Activated T-cell treated with anti-CD3 and anti-CD28 coated beads, Interleukin-2, amount 50 U/mL, for 72 hours (primary cell): Measurements from ENCODE around the gene TECR. TPM values are rescaled to one million over a fixed set of nuclear protein-coding genes. Genes with fewer than 3 reads are reported as not detected.
"Not testable (repeated sequence)": the region's sequence is repeated elsewhere in the genome, so short reads cannot be mapped to it uniquely, and the experiment has no call there.

Source experiments
- ATAC-seq, 2 donors: fragments of 150-1000 bp; cut with Tn5 transposase; replicated peaks in 1 of 2; 2 replicates each; pipeline ENCODE4 v1.10.0; 2021; ENCODE audit warnings: moderate library complexity in 2 of 2, mild to moderate bottlenecking in 1 of 2
- DNase-seq, 2 donors: peaks; one replicate each; pipeline ENCODE4 v3.0.0; 2021 to 2022; ENCODE audit warnings: mixed read lengths in 1 of 2
- H3K27ac Mint-ChIP-seq: one replicate; pipeline ENCODE4 v1.8.0; 2022; ENCODE audit warnings: mild to moderate bottlenecking, moderate library complexity, mixed read lengths
- H3K27me3 Mint-ChIP-seq: one replicate; pipeline ENCODE4 v1.8.0; 2022; ENCODE audit warnings: low read depth, mixed read lengths
- H3K36me3 Mint-ChIP-seq, 2 donors: one replicate each; pipeline ENCODE4 v1.8.0; 2022; ENCODE audit warnings: mixed read lengths in 2 of 2, mild to moderate bottlenecking in 1 of 2; ENCODE audit not compliant: insufficient read depth in 2 of 2
- H3K4me1 Mint-ChIP-seq: one replicate; pipeline ENCODE4 v1.8.0; 2022; ENCODE audit warnings: low read depth, mixed read lengths
- H3K4me3 Mint-ChIP-seq, 2 donors: one replicate each; pipeline ENCODE4 v1.8.0; 2022; ENCODE audit warnings: mild to moderate bottlenecking in 2 of 2, mixed read lengths in 2 of 2, moderate library complexity in 2 of 2
- H3K9me3 Mint-ChIP-seq, 2 donors: one replicate each; pipeline ENCODE4 v1.8.0; 2022; ENCODE audit warnings: mixed read lengths in 2 of 2
- total RNA-seq, 2 donors: library from RNA; stranded (reverse); gene quantifications; one replicate each; pipeline ENCODE4 v1.2.3, GENCODE V29; 2022

Gene TECR
- total RNA-seq, 2 donors from 2014 or later = 105 to 106 TPM

DNA sequence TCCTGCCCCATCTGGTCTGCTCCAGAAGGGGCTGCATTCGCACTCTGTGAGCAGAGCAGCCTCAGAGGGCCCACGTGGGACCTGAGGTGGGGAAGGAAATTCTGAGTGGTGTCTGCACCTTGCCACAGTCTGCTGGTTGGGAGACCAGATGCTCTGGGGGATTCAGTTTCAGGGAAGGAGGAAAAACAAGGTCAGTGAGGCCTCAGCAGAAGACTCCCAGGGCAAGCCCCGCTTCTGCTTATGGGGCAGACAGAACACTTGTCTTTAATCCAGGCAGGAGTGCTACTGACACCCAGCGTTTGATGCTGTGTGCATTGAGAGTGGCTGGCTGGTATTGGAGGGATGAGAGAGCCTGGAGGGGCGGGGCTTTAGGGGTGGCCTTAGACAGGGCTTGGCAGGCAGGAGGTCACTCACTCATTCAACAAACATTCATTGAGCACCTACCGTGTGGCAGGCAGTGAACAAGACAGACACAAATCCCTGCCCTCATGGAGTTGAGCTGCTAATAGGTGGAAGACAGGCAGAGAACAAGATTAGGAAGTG, 48.6 kb downstream of the TECR start:
- H3K27me3 Mint-ChIP-seq = no peaks in the 10 kb centered on the region
- no peaks in the 10 kb centered on the region for H3K36me3 Mint-ChIP-seq
- no peaks in the 10 kb centered on the region for H3K9me3 Mint-ChIP-seq
- no peak overlapping the region for H3K4me3 Mint-ChIP-seq
- peaks cover 27% of the 10 kb centered on the region for H3K4me1 Mint-ChIP-seq
- DNase-seq (no peak), ATAC-seq (no peak)
- no peak overlapping the region for H3K27ac Mint-ChIP-seq

DNA sequence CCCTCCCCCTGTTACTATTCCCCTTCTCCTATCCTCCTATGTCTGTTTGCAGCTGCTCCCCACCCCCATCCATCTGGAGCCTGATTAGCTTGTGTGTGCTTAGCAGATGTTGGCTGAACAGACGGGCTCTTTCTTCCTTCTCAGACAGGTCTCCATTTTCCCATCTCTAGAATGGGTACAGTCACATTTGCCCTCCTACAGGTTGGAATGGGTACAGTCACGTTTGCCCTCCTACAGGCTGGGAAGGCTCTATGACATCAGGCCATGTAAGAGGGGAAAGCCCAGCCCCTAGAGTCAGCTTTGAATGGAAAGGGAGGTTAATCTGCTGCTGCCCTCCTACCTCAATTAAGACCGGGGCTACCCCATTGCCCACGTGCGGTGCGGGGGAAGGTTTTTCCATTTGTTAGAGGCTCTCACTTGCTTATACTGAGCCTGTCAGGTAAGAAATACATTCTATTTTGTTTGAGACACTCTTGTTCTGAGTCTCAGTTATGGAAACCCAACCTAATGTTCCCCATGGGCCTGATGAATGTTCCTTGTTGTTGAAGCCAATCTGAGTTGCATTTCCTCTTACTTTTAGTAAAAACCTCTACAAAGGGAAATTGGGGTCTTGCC, 51.3 kb downstream of the TECR start:
- Mint-ChIP-seq H3K9me3 (no peaks in the 10 kb centered on the region), H3K27me3 (no peaks in the 10 kb centered on the region), H3K36me3 (no peaks in the 10 kb centered on the region), H3K4me1 (peaks cover 30% of the 10 kb centered on the region), H3K4me3 (no peak overlapping the region), H3K27ac (no peak overlapping the region)
- ATAC-seq (peak in 1 of 2 donors; percentile 6), DNase-seq (peak; percentile 50 to 54)

DNA sequence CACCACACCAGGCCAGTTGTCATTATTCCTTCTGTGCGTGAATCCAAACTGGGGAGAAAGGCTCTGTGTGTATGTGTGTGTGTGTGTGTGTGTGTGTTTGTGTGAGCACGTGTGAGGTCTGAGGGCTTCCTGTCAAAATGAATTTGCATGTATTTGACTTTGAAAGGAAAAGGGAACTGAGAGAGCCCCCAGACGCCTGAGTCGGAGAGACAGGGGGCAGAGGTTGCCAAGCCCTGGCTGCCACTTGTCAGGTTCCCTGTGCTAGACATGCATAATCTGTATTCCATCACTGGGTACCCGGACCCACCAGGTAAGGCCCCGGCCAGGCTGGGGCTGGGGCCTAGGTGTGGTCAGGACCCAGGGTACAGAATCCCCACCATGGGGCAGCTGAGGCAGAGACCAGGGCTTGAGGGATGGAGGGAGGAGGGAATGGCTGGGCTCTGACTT, 53.5 kb downstream of the TECR start, which contains the start of gene CLEC17A:
TSS of gene CLEC17A (plus strand) at position 191 of the 447 bp plus-strand sequence. CDS start at position 268, 77 bp downstream.
- Mint-ChIP-seq H3K36me3 (no peaks in the 10 kb centered on the region), H3K4me1 (peaks cover 37% of the 10 kb centered on the region), H3K9me3 (no peaks in the 10 kb centered on the region), H3K27ac (no peak within 1 kb of the TSS), H3K27me3 (no peaks in the 10 kb centered on the region), H3K4me3 (no peak within 1 kb of the TSS)
- DNase-seq = no peak
- no peak for ATAC-seq

DNA sequence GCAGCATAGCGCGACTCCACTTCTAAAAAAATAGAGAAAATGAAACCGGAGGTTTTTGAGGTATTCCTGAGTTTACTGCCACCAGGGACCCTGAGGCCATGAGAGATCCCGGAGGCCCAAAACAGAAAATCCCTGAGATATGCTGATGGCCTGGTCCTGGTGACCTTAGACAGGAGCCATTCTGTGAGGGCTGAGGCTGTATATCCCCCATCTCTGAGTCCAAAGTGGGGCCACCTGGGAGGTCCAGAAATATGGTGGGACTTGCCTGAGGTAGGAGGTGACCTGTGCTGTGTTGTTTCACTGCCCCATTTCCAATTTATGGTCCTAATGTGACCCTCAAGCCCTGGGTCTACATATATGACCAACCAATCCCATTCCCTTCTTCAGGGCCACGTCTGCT, 55.0 kb downstream of the TECR start:
- not testable (repeated sequence) for H3K27ac Mint-ChIP-seq, DNase-seq, H3K27me3 Mint-ChIP-seq

DNA sequence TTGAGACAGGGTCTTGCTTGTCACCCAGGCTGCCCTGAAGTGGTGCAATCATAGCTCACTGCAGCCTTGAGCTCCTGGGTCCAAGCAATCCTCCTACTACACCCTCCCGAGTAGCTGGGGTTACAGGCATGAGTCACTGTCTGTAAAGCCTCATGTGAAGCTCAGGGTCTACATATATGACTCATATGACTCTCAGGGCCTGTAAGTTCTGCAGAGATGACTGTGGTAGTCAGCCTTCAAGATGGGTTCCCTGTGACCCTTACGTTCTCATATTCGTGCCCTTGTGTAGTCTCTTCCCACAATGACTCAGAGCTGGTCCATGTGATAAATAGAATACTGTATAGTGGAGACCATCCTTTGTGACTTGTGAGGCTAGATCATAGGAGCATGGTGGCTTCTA, 55.8 kb downstream of the TECR start:
- H3K9me3 Mint-ChIP-seq, H3K27ac Mint-ChIP-seq, H3K27me3 Mint-ChIP-seq, H3K36me3 Mint-ChIP-seq: not testable (repeated sequence)
- peak; percentile 73 to 82 for DNase-seq
- Mint-ChIP-seq H3K4me3 (peak overlapping the region in 1 of 2 donors; percentile 52), H3K4me1 (peaks cover 46% of the 10 kb centered on the region)
- peak; percentile 95 for ATAC-seq

More for the DNA sequence above, 55.0 kb downstream of the TECR start:
- H3K9me3 Mint-ChIP-seq, H3K4me3 Mint-ChIP-seq, H3K36me3 Mint-ChIP-seq, ATAC-seq: not testable (repeated sequence)
- H3K4me1 Mint-ChIP-seq = peaks cover 46% of the 10 kb centered on the region

DNA sequence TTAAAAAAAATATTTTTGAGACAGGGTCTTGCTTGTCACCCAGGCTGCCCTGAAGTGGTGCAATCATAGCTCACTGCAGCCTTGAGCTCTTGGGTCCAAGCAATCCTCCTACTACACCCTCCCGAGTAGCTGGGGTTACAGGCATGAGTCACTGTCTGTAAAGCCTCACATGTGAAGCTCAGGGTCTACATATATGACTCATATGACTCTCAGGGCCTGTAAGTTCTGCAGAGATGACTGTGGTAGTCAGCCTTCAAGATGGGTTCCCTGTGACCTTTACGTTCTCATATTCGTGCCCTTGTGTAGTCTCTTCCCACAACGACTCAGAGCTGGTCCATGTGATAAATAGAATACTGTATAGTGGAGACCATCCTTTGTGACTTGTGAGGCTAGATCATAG, 60.0 kb downstream of the TECR start:
- not testable (repeated sequence) for H3K27ac Mint-ChIP-seq, H3K9me3 Mint-ChIP-seq, H3K36me3 Mint-ChIP-seq, H3K27me3 Mint-ChIP-seq
- ATAC-seq (peak; percentile 61 to 65), DNase-seq (peak; percentile 27 to 63)
- Mint-ChIP-seq H3K4me3 (peak overlapping the region in 1 of 2 donors; percentile 20), H3K4me1 (peaks cover 29% of the 10 kb centered on the region)

DNA sequence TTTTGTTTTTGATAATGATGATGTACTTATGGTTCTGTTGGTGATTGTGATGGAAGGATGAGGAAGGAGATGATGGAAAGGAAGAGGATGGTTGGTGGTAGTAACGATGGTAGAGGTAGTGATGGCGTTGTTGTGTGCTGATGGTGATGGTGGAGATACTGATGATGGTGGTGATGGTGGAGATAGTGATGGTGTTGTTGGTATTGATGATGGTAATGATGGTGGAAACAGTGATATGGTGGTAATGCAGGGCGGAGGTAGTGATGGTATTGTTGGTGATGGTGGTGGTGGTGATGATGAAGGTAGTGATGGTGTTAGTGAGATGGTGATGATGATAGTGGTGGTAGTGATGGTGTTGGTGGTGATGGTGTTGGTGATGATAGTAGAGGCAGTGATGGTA, 66.2 kb downstream of the TECR start:
- Mint-ChIP-seq H3K36me3 (peaks cover 6 to 8% of the 10 kb centered on the region in 2 donors), H3K4me3 (no peak overlapping the region), H3K9me3 (peaks cover 6 to 7% of the 10 kb centered on the region in 2 donors), H3K4me1 (no peaks in the 10 kb centered on the region), H3K27me3 (peaks cover 11% of the 10 kb centered on the region), H3K27ac (no peak overlapping the region)
- no peak for ATAC-seq
- no peak for DNase-seq

DNA sequence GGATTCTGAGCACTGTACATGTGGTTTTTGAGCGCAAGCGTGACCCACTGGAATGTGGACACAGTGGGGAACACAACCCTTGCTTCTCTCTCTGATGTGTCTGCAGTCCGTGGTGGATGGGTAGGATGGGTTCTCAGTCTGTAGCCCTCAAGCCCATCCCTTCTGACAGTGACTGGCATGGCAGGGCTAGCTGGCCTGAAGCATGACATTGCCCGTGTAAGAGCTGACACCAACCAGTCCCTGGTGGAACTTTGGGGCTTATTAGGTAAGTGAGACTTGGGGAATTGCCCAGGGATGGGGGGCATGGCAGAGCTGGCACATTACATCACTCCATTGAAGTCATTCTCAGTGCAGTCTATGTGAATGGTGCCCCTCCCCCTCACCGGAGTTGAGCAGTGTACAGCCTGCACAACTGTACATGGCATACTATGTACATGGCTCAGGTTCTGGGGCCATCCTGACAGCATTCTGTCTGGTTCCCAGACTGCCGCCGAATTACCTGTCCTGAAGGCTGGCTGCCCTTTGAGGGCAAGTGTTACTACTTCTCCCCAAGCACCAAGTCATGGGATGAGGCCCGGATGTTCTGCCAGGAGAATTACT, 70.3 kb downstream of the TECR start:
- H3K27me3 Mint-ChIP-seq = peaks cover 11% of the 10 kb centered on the region
- H3K4me1 Mint-ChIP-seq = peaks cover 16% of the 10 kb centered on the region
- no peak overlapping the region for H3K27ac Mint-ChIP-seq
- H3K4me3 Mint-ChIP-seq = no peak overlapping the region
- H3K9me3 Mint-ChIP-seq = peaks cover 6 to 9% of the 10 kb centered on the region in 2 donors
- peaks cover 6 to 8% of the 10 kb centered on the region in 2 donors for H3K36me3 Mint-ChIP-seq
- no peak for ATAC-seq
- no peak for DNase-seq

DNA sequence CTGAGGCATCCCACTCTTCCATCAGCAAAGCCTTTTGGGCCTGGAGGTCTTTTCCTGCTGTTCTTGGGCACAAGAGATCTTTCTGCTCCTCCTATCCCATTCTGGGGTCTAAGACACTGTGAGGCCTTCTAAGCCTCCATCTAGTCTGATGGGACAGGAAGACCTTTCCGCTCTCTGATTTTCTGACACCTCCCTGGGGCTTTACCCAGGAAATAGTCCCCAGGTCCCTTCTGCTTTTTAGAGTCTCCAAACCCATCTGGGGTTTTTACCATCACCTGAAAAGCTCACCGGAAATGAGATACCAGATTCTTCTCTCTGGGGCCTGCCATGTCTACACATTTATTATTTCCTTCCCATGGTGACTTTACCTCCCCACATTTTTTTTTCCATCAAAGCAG, 74.6 kb downstream of the TECR start:
- Mint-ChIP-seq H3K27me3 (no peaks in the 10 kb centered on the region), H3K4me1 (peaks cover 16% of the 10 kb centered on the region), H3K36me3 (no peaks in the 10 kb centered on the region), H3K27ac (peak overlapping the region; percentile 85), H3K4me3 (peak overlapping the region; percentile 4 to 31), H3K9me3 (peaks cover 0 to 1% of the 10 kb centered on the region in 2 donors)
- ATAC-seq (peak; percentile 28 to 51), DNase-seq (peak in 1 of 2 donors; percentile 14)

DNA sequence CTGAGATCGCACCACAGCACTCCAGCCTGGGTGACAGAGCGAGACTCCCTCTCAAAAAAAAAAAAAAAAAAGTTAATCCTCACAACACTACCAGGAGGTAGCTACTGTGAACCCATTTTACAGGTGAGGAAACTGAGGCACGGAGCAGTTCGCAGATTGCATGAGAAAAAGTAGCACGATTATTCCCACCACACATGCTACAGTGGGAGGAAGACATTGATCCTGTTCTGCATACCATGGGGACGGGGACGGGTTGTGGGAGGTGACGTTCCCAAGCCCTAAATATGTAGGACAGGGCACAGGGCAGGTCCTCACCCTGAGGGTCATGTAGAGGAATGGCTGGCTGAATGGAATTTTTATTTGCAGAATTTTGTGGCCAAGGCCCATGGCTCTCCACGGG, 77.2 kb downstream of the TECR start:
- Mint-ChIP-seq H3K27ac (no peak overlapping the region), H3K4me3 (no peak overlapping the region), H3K27me3 (no peaks in the 10 kb centered on the region), H3K36me3 (no peaks in the 10 kb centered on the region), H3K4me1 (peaks cover 16% of the 10 kb centered on the region), H3K9me3 (peaks cover 0 to 1% of the 10 kb centered on the region in 2 donors)
- DNase-seq (no peak), ATAC-seq (no peak)

DNA sequence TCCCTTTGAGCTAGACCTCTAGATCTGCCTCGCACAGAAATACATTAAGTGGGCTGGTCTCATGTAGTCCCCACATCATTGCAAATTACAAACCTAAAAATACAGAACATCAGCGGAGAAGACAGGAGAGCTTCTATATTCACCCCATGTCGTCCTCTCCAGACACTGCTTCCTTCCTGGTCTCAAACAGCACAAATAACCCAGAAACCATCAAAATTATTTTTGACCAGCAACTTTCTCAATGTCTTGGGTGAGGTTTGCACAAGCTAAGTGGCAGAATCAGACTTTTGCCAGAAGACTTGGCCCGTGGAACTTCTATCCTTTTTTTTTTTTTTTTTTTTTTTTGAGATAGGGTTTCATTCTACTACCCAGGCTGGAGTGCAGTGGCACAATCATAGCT, 81.7 kb downstream of the TECR start:
- Mint-ChIP-seq H3K27me3 (peaks cover under 1% of the 10 kb centered on the region), H3K9me3 (no peaks in the 10 kb centered on the region), H3K4me3 (no peak overlapping the region), H3K27ac (no peak overlapping the region), H3K36me3 (no peaks in the 10 kb centered on the region), H3K4me1 (peaks cover 9% of the 10 kb centered on the region)
- ATAC-seq (no peak), DNase-seq (no peak)

DNA sequence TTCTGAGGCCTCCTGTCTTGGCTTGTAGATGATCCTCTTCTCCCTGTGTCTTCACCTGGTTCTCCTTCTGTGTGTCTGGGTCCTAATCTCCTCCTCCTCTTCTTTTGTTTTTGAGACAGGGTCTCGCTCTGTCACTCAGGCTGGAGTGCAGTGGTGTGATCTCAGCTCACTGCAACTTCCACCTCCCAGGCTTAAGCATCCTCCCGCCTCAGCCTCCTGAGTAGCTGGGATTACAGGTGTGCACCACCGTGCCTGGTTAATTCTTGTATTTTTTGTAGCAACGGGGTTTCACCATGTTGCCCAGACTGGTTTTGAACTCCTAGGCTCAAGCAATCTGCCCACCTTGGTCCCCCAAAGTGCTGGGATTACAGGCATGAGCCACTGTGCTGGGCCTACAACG, 82.8 kb downstream of the TECR start:
- not testable (repeated sequence) for H3K27ac Mint-ChIP-seq, H3K27me3 Mint-ChIP-seq, H3K36me3 Mint-ChIP-seq, H3K4me1 Mint-ChIP-seq, DNase-seq, H3K9me3 Mint-ChIP-seq, H3K4me3 Mint-ChIP-seq, ATAC-seq

DNA sequence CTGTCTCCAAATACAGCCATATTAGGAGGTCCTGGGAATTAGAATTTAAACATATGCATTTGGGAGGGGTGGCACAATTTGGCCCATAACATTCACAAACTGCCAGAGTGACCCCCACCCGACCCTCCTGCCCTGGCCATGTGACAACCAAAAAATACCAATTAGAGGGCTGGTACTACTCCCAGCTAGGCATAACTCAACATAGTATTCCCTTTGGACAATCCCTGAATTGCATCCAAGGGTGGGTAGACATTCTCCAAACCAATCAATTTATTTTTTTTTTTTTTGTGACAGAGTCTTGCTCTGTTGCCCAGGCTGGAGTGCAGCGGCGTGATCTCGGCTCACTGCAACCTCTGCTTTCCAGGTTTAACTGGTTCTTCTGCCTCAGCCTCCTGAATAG, 83.3 kb downstream of the TECR start:
- Mint-ChIP-seq H3K36me3 (peaks cover 0 to 3% of the 10 kb centered on the region in 2 donors), H3K27ac (no peak overlapping the region), H3K9me3 (peaks cover 0 to 2% of the 10 kb centered on the region in 2 donors), H3K4me1 (peaks cover 9% of the 10 kb centered on the region), H3K4me3 (no peak overlapping the region), H3K27me3 (peaks cover 7% of the 10 kb centered on the region)
- DNase-seq = no peak
- ATAC-seq = no peak
